ENCODE results near the gene CSNK2A3.
A peak's percentile ranks its signal among the peaks of the same experiment; 100 is the strongest.
"Not testable (repeated sequence)": the region's sequence is repeated elsewhere in the genome, so short reads cannot be mapped to it uniquely, and the experiment has no call there.

The CSNK2A3 gene

DNA sequence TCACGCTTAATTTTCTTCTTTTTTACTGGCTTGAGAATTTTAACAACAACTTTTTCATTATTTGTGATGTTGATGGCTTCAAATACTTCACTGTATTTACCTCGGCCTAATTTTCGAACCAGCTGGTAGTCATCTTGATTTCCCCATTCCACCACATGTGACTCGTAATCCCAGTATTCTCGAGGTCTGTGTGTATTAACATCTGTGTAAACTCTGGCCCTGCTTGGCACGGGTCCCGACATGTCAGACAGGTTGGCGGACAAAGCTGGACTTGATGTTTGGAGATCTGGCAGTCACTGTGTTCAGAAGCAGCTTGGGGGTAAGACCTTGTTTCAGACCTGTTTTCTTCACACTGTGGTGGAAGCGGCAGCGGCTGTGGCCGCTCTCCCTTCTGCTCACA lies at the start of gene CSNK2A3:
TSS of gene CSNK2A3 (minus strand) at position 373 of the 400 bp plus-strand sequence. CDS start at position 242, 131 bp downstream.
- DNase-seq (ENCODE audit: extremely low read depth, low read depth): not testable (repeated sequence)

DNA sequence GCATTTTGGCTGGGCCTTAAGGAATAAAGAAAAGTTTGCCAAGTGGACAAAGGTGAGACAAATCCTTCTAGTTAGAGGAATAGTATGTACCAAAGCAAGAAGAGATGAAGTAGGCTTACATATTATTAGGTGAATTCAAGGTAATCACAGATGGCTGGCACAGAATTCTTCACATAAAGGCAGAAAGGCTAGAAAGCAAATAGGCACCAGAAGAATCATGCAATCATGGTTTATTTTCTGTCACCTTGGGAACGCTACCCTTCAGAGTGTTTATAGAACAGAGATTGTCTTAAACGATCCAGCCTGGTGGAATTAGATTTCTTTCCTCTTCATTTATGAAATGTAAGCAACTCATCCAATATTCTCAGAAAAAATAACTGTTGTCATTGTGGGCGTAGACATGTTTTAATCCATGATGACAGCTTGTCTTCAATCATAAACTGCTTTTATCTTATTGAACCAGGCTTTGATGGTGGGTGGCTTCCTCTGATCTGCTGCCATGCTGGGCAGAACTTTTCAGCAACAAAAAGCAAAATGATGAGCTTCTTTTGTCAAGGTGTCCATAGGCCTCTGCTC lies 49.0 kb upstream of the CSNK2A3 start:
- no peak for TF ChIP-seq CTCF (IDR thresholded peaks at IDR 0.05; ENCODE audit: low read depth, low read length)
- no peak for DNase-seq (ENCODE audit: extremely low read depth, low read depth)

DNA sequence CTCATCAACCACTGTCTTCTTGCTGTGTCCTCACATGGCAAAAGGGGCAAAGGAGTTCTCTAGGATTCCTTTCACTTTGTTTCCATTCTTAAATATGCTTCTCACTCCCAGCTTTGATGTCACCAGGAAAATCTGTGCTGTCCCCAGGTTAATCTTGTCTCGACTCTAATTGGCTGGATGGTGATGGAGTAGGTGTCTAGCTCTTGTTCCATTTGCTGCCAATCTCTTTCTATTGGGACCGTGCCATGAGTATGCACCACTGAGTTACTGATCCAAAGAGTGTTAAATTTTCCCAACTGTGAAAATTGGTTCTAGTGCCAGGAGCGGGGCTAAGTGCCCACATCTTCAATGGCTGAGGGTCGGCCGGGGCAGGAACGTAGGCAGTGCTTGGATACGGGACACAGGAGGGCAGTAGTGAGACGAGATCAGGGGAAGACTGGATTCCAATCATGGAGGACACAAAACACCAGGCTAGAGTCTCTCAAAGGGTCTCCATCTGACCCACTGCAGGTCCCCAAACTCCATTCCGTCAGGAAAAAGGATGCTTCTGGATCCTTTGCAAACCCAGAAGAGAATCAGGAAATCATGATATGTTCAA lies 47.7 kb upstream of the CSNK2A3 start:
- no peak for DNase-seq (ENCODE audit: extremely low read depth, low read depth)
- TF ChIP-seq CTCF (IDR thresholded peaks at IDR 0.05; ENCODE audit: low read depth, low read length): no peak

DNA sequence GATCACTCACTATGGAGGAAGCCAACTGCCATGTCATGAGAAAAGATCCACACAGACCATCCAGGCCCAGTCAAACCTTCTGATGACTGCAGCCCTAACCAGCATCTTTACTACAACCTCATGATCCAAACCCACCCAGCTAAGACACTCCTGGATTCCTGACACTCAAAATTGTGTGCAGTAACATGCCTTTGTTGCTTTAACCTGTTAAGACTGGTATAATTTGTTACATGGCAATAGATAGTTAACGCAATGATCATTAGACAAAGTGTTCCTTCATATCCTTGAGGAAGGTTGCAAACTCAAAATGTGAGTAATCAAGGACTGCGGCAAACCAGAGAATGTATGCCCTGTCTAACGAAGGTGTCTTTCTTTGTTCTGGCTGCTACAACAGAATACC lies 47.1 kb upstream of the CSNK2A3 start:
- TF ChIP-seq CTCF (IDR thresholded peaks at IDR 0.05; ENCODE audit: low read depth, low read length): no peak
- DNase-seq (ENCODE audit: extremely low read depth, low read depth): no peak

GRCh38 chr11:11397781-11398180 lies 44.7 kb upstream of the CSNK2A3 start:
- no peak for DNase-seq (ENCODE audit: extremely low read depth, low read depth)
- TF ChIP-seq CTCF (IDR thresholded peaks at IDR 0.05; ENCODE audit: low read depth, low read length): no peak

DNA sequence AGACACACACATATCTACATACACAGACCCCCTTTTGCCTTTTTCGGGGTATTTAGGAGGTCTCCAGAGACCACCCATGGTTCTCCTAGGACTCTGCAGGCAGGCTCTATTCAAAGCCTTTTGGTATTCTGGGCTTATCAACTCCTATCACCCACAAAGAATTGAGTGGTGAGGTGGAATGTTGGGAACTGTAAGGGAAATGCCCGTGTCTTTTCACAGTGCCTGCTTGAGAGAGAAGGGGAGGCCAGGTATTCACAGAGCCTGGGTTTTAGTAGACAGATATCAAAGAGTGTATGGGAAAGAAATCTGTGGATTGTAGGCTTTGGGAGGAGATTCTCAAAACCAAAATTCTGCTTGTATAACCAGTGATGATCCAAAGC lies 44.0 kb upstream of the CSNK2A3 start:
- no peak for DNase-seq (ENCODE audit: extremely low read depth, low read depth)
- TF ChIP-seq CTCF (IDR thresholded peaks at IDR 0.05; ENCODE audit: low read depth, low read length): no peak

DNA sequence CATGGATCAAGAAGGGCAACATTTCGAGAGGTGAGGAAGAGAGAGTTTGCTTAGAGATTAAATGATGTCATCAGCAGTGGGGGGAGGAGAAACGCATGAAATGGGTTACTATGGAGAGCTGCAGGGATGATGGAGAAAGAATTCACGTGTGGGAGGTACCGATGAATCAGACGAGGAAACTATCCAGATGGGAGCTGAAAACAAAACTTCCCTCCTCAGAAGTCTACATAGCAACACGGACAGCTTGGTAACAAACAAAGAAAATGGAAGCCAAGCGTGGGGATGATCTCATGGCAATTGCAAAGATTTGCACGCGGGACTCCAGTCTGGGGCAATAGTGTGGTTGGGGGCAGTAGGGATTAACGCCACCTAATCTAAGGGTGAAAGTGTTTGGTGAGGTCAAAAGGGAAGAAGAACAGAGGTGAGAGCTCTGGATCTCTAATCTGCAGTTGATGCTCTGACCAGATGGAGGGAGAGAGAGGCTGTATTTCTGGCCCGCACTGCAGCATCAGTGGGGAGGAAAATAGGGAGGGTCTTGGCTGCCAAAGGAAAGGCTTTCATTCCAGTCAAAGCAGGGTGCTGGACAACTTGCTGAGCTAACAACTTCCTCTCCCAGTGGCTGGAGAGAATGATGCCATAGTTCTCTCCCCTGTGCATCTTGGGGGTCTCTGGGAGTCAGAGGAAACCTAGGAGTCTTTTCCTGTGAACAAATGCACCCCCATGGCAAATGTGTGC lies 43.4 kb upstream of the CSNK2A3 start:
- TF ChIP-seq CTCF (IDR thresholded peaks at IDR 0.05; ENCODE audit: low read depth, low read length): no peak
- peak; percentile 78 for DNase-seq (ENCODE audit: extremely low read depth, low read depth)
